Vagina (tissue), 2 donors: ENCODE measurements around the gene INHBB.

Experiments
- CTCF ChIP-seq, 3 experiments: fragments of 450-650 bp in 2 of 3; fragments of 200-600 bp in 1 of 3; sonication (generic) in 1 of 3; IDR thresholded peaks; one replicate each; pipeline ENCODE4 v1.5.1; 2017 to 2019; ENCODE audit warnings: antibody characterized with exemption in 3 of 3, mild to moderate bottlenecking in 2 of 3, moderate library complexity in 2 of 3
- POLR2A ChIP-seq, 2 donors: fragments of 450-650 bp; IDR thresholded peaks; one replicate each; pipeline ENCODE4 v1.6.1; 2017; ENCODE audit warnings: antibody characterized with exemption in 2 of 2, mild to moderate bottlenecking in 2 of 2, moderate library complexity in 2 of 2

DNA sequence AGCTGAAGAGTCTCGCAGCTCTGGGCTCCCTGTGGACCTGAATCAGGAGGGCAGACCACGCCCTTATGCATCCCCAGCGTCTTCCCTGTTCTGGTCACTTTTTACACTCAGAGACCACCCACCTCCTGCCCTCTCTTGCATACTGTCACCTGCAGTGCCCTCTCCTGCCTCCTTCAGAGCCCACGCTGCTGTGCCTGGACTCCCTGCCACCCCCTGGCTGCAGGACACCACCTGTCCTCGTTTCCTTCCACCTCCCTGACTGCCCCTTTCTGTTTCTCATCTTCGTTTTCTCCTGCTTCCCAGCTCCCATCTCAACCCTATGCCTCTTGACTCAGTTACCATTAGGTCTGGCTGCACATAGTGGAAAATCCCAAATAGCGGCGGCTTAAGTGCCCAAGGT is 9.2 kb upstream of the INHBB start:
- TF ChIP-seq CTCF (IDR thresholded peaks at IDR 0.05) (no peak), POLR2A (IDR thresholded peaks at IDR 0.05) (no peak)
